Activated B cell treated with CpG ODN at 0.5 μM for 24 hours (primary cell): ENCODE results near the gene ARL15. TPM values are rescaled to one million over a fixed set of nuclear protein-coding genes. Genes with fewer than 3 reads are reported as not detected.

Source experiments
- ATAC-seq: fragments of 200-7000 bp; cut with Tn5 transposase; one replicate; pipeline ENCODE4 v1.10.0; 2021; ENCODE audit warnings: low read depth, mild to moderate bottlenecking, moderate library complexity
- CTCF ChIA-PET: fragments of 350-600 bp; sonication (Branson Sonifier 250); formaldehyde crosslinking; loops from one replicate; lab custom pipeline; 2021; ENCODE audit warnings: antibody characterized with exemption; lab: Charles Lee
- POLR2A ChIA-PET: fragments of 350-600 bp; sonication (Branson Sonifier 250); formaldehyde crosslinking; loops from one replicate; lab custom pipeline; 2021; ENCODE audit warnings: antibody characterized with exemption; lab: Charles Lee
- DNase-seq: peaks from one replicate; pipeline ENCODE4 v3.0.0; 2022
- H3K27ac Mint-ChIP-seq: one replicate; pipeline ENCODE4 v1.8.0; 2020; ENCODE audit warnings: mixed read lengths
- H3K27me3 Mint-ChIP-seq: one replicate; pipeline ENCODE4 v1.8.0; 2021; ENCODE audit warnings: mixed read lengths
- H3K36me3 Mint-ChIP-seq: one replicate; pipeline ENCODE4 v1.8.0; 2021; ENCODE audit warnings: low read depth, mixed read lengths
- H3K4me1 Mint-ChIP-seq: one replicate; pipeline ENCODE4 v1.8.0; 2021; ENCODE audit warnings: mixed read lengths
- H3K4me3 Mint-ChIP-seq: one replicate; pipeline ENCODE4 v1.8.0; 2020; ENCODE audit warnings: mild to moderate bottlenecking, mixed read lengths
- H3K9me3 Mint-ChIP-seq: one replicate; pipeline ENCODE4 v1.8.0; 2020; ENCODE audit warnings: mixed read lengths
- CTCF ChIP-seq: fragments of 200-600 bp; IDR thresholded peaks from one replicate; pipeline ENCODE4 v1.8.0; 2022; ENCODE audit warnings: antibody characterized with exemption, mild to moderate bottlenecking
- intact Hi-C: fragments of 100-400 bp; cut with micrococcal nuclease; formaldehyde crosslinking; loops from one replicate; pipeline ENCODE4 v1.15.1; 2024
- total RNA-seq: library from RNA; stranded (reverse); gene quantifications from 2 replicates; pipeline ENCODE4 v1.2.3, GENCODE V29; 2022

The ARL15 gene
- total RNA-seq, 1 donor from 2014 or later = 17.5 TPM

- Mint-ChIP-seq H3K36me3 (peaks cover 8% of the 10 kb centered on the region), H3K9me3 (no peaks in the 10 kb centered on the region), H3K4me3 (no peak overlapping the region), H3K27me3 (no peaks in the 10 kb centered on the region), H3K4me1 (no peaks in the 10 kb centered on the region), H3K27ac (no peak overlapping the region)
- POLR2A ChIA-PET = no interaction called here
- ATAC-seq (no peak), DNase-seq (no peak)
- TF ChIP-seq CTCF = no peak
- CTCF ChIA-PET = no interaction called here
- intact Hi-C loops = no loop called here
Observed at GRCh38 chr5:53895091-53895683, 415.2 kb downstream of the ARL15 start.

GRCh38 chr5:53893626-53894025, 416.7 kb downstream of the ARL15 start:
- ChIA-PET POLR2A (no interaction called here), CTCF (no interaction called here)
- intact Hi-C loops = no loop called here

GRCh38 chr5:53892224-53892623, 418.1 kb downstream of the ARL15 start:
- H3K27ac Mint-ChIP-seq = no peak overlapping the region
- no peaks in the 10 kb centered on the region for H3K9me3 Mint-ChIP-seq
- H3K27me3 Mint-ChIP-seq = no peaks in the 10 kb centered on the region
- intact Hi-C loops = no loop called here
- H3K4me3 Mint-ChIP-seq = no peak overlapping the region
- DNase-seq = no peak
- TF ChIP-seq CTCF = no peak
- ChIA-PET POLR2A (no interaction called here), CTCF (no interaction called here)
- H3K36me3 Mint-ChIP-seq = peaks cover 9% of the 10 kb centered on the region
- H3K4me1 Mint-ChIP-seq = no peaks in the 10 kb centered on the region
- no peak for ATAC-seq

More at GRCh38 chr5:53893626-53894025, 416.7 kb downstream of the ARL15 start:
- Mint-ChIP-seq H3K27ac (no peak overlapping the region), H3K9me3 (no peaks in the 10 kb centered on the region), H3K27me3 (no peaks in the 10 kb centered on the region), H3K4me3 (no peak overlapping the region), H3K4me1 (no peaks in the 10 kb centered on the region), H3K36me3 (peaks cover 9% of the 10 kb centered on the region)
- DNase-seq (no peak), ATAC-seq (no peak)
- TF ChIP-seq CTCF = no peak

GRCh38 chr5:53891159-53891558, 419.2 kb downstream of the ARL15 start:
- Mint-ChIP-seq H3K27ac (no peak overlapping the region), H3K9me3 (no peaks in the 10 kb centered on the region), H3K27me3 (no peaks in the 10 kb centered on the region), H3K4me3 (no peak overlapping the region), H3K36me3 (peaks cover 9% of the 10 kb centered on the region), H3K4me1 (no peaks in the 10 kb centered on the region)
- no peak for TF ChIP-seq CTCF
- intact Hi-C loops = no loop called here
- DNase-seq (no peak), ATAC-seq (no peak)
- ChIA-PET CTCF (no interaction called here), POLR2A (no interaction called here)

GRCh38 chr5:53890490-53890889, 419.9 kb downstream of the ARL15 start:
- no peaks in the 10 kb centered on the region for H3K4me1 Mint-ChIP-seq
- no peak overlapping the region for H3K27ac Mint-ChIP-seq
- H3K36me3 Mint-ChIP-seq = peaks cover 11% of the 10 kb centered on the region
- no peak for ATAC-seq
- no peaks in the 10 kb centered on the region for H3K27me3 Mint-ChIP-seq
- no peaks in the 10 kb centered on the region for H3K9me3 Mint-ChIP-seq
- ChIA-PET CTCF (no interaction called here), POLR2A (no interaction called here)
- intact Hi-C loops = no loop called here
- DNase-seq = no peak
- H3K4me3 Mint-ChIP-seq = no peak overlapping the region
- TF ChIP-seq CTCF = no peak
